Cardiac septum (tissue), 1 donor: ENCODE results near the gene IER3IP1. TPM values are rescaled to one million over a fixed set of nuclear protein-coding genes. Genes with fewer than 3 reads are reported as not detected.

Experiments
- DNase-seq: peaks from one replicate; pipeline ENCODE4 v3.0.0-alpha.2; 2020; ENCODE audit warnings: low spot score
- intact Hi-C: fragments of 100-400 bp; cut with DNase I; formaldehyde crosslinking; loops from one replicate; pipeline ENCODE4 v1.14.0; 2022
- total RNA-seq: library from RNA; stranded (reverse); fragmentation: NEBNext Ultra II Directional; extraction: Animal tissue kit (Norgen Biotek cat#: 25700); gene quantifications from one replicate; pipeline ENCODE4 v1.2.1, GENCODE V29; 2021
- donor health status: DM: no; HTN: no; CAD: no.

The IER3IP1 gene
- total RNA-seq, 1 donor from 2014 or later, result 9.5 TPM

DNA sequence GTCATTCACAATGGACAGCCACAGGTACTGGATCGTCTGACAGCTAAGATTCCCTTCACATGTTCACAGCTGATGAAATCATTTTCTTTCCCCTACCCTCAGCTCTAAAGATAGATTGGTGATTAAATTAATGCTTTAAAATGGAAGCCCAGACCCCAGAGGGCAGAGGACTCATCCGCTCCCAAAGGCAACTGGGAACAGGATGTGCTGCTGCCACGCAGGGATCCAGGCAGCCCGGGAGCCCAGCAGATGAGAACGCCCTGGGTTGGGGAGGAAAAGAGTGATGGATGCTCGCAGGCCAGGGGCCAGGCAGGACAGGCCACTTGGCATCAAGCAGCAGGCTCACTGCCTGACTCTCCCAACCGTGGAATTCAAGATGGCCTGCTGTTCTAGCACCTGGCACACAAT is 67.2 kb downstream of the IER3IP1 start:
- intact Hi-C loops, result no loop called here
- DNase-seq, result no peak

DNA sequence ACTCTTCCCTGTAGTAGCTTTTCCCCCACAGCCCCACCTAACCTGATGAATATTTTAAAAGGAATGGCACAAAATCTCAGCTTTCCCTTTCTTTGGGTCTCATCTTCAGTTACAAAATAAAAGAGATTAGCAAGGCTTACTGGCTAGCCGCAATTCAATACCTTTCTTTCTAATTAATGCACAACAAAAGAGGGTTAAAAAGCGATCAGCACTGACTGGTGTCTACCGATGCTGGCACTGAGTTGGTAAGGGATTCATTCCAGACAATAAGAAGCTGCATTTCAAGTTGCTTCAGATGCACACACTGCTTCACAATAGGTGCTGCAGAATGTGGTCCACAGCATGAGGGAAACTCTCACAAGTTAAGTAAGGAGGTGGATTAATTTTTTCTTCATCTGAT is 67.8 kb downstream of the IER3IP1 start:
- intact Hi-C loops, result no loop called here
- no peak for DNase-seq

Other genes with a start within 250 kb of the IER3IP1 start
- gene ELOA2, start 140.7 kb downstream of the IER3IP1 start, total RNA-seq, result not detected
- gene HDHD2, start 25.9 kb downstream of the IER3IP1 start, total RNA-seq, result 35.6 TPM
- gene SKOR2, start 75.3 kb upstream of the IER3IP1 start, total RNA-seq, result not detected